Measurements from ENCODE around the gene HSDL2. TPM values are rescaled to one million over a fixed set of nuclear protein-coding genes. Genes with fewer than 3 reads are reported as not detected.

The HSDL2 gene
- total RNA-seq, 1 experiment from 2014 or later, result 60.6 TPM

DNA sequence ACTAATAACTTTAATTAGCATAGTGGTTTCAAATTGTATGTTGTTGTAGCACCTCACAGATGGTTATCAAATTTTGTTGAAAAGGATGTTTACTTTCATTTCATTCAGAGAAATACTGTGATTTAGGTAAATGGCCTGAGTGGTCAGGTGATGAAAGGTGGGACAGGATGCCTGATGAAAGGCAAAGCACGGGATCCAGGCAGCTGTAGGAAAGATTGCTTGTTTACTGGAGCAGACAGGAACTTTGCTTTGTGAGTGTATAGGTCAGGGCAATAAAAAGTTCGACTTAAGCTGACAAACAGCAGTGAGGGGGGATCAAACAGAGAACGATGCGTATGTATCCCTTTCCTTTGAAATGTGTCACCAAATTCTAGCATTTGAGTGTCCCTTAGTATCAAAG, 125.7 kb downstream of the HSDL2 start:
- no TSS peak for BruUV-seq (replicated peaks)

DNA sequence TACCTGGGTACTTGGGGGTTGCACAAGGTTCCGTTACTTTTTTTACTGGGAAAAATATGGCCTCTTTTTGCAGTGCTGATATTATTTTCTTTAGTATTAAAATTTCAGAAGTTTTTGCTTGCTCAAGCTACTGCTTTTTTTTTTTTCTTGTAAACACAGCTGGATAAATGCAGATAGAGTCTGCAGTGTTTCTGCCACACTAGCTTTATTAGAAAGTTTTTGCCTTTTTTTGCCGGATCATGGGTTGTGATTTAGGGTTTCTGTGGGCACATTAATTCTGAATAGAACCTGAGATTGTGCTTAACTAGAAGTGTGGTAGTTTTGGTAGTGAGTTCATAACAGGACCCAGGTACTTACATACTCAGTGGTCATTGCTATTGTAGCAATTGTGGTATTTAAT, 126.7 kb downstream of the HSDL2 start:
- Histone ChIP-seq H3K9me2 (ENCODE audit: insufficient read depth) (no peaks in the 10 kb centered on the region), H3K36me3 (ENCODE audit: low read depth) (no peaks in the 10 kb centered on the region), H3K27me3 (ENCODE audit: insufficient read depth, low read depth) (no peaks in the 10 kb centered on the region), H3K9me3 (ENCODE audit: insufficient read depth, low read depth) (no peaks in the 10 kb centered on the region), H3K27ac (no peak overlapping the region), H3F3A (ENCODE audit: insufficient read depth, low read depth) (no peaks in the 10 kb centered on the region), H3K4me1 (replicated peaks; ENCODE audit: insufficient read depth) (peaks cover 14% of the 10 kb centered on the region), H3K79me2 (ENCODE audit: low read depth) (peaks cover 18% of the 10 kb centered on the region), H2AFZ (no peak overlapping the region), H4K20me1 (ENCODE audit: insufficient read depth) (no peaks in the 10 kb centered on the region), H3K4me2 (no peak overlapping the region), H3K4me3 (no peak overlapping the region)
- POLR2A ChIA-PET (ENCODE audit: unreplicated experiment), result no interaction called here
- CTCF ChIA-PET, result no interaction called here
- no TSS peak for BruUV-seq (replicated peaks)
- no peak for TF ChIP-seq EZH2 (IDR thresholded peaks at IDR 0.05; ENCODE audit: low read depth)
- TF ChIP-seq, protein P1, sequence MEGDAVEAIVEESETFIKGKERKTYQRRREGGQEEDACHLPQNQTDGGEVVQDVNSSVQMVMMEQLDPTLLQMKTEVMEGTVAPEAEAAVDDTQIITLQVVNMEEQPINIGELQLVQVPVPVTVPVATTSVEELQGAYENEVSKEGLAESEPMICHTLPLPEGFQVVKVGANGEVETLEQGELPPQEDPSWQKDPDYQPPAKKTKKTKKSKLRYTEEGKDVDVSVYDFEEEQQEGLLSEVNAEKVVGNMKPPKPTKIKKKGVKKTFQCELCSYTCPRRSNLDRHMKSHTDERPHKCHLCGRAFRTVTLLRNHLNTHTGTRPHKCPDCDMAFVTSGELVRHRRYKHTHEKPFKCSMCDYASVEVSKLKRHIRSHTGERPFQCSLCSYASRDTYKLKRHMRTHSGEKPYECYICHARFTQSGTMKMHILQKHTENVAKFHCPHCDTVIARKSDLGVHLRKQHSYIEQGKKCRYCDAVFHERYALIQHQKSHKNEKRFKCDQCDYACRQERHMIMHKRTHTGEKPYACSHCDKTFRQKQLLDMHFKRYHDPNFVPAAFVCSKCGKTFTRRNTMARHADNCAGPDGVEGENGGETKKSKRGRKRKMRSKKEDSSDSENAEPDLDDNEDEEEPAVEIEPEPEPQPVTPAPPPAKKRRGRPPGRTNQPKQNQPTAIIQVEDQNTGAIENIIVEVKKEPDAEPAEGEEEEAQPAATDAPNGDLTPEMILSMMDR (conservative IDR thresholded peaks at IDR 0.05), result no peak
- intact Hi-C loops (cut with micrococcal nuclease; ENCODE audit: unreplicated experiment), result no loop called here
- no peak for DNase-seq

More for the DNA sequence above, 125.7 kb downstream of the HSDL2 start:
- CTCF ChIA-PET, result no interaction called here
- no peaks in the 10 kb centered on the region for H3K9me3 ChIP-seq (ENCODE audit: insufficient read depth, low read depth)
- intact Hi-C loops (cut with micrococcal nuclease; ENCODE audit: unreplicated experiment), result no loop called here
- no peaks in the 10 kb centered on the region for H3K36me3 ChIP-seq (ENCODE audit: low read depth)
- POLR2A ChIA-PET (ENCODE audit: unreplicated experiment), result interaction anchor here (0.5 kb wide), 1 partner anchor 13 kb away, joined by 6 read pairs; no protein-coding TSS in a partner anchor
- DNase-seq, result no peak
- TF ChIP-seq, protein P1 (conservative IDR thresholded peaks at IDR 0.05), result no peak
- no peak for TF ChIP-seq EZH2 (IDR thresholded peaks at IDR 0.05; ENCODE audit: low read depth)
- H3K79me2 ChIP-seq (ENCODE audit: low read depth), result peaks cover 18% of the 10 kb centered on the region
- H3K4me2 ChIP-seq, result no peak overlapping the region
- no peak overlapping the region for H2AFZ ChIP-seq
- H3F3A ChIP-seq (ENCODE audit: insufficient read depth, low read depth), result no peaks in the 10 kb centered on the region
- no peak overlapping the region for H3K4me3 ChIP-seq
- no peak overlapping the region for H3K27ac ChIP-seq
- no peaks in the 10 kb centered on the region for H3K27me3 ChIP-seq (ENCODE audit: insufficient read depth, low read depth)
- no peaks in the 10 kb centered on the region; the same call in 1 of the 2 replicates for H3K9me2 ChIP-seq (ENCODE audit: insufficient read depth)
- H3K4me1 ChIP-seq (replicated peaks; ENCODE audit: insufficient read depth), result peaks cover 15% of the 10 kb centered on the region
- H4K20me1 ChIP-seq (ENCODE audit: insufficient read depth), result no peaks in the 10 kb centered on the region

DNA sequence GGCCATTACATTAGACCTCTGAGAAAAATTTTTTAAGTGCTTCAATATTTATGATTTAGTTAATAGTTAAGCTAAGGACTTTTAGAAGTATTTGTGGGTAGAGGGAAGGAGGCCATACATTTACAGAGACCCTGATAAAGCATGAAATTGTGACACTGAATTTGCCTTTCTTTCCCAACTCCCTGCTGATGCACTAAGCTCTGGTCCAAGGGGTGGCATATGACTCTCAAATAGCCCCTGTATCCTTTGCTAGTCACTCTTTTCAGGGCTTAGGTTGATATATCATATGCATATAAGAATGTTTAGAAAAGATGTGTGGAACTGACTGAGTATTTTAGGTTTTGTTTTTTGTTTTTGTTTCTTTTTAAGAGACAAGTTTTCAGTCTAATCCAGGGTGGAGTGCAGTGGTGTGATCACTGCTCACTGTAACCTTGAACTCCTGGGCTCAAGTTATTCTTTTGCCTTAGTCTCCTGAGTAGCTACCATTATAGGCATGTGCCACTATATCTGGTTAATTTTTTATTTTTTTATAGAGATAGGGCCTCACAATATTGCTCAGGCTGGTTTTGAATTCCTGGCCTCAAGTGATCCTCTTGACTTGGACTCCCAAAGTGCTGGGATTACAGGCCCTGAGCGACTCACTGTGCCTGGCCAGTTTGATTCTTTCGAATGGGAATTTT, 127.2 kb downstream of the HSDL2 start:
- peaks cover 18% of the 10 kb centered on the region for H3K79me2 ChIP-seq (ENCODE audit: low read depth)
- H3K27ac ChIP-seq, result no peak overlapping the region
- H3K9me3 ChIP-seq (ENCODE audit: insufficient read depth, low read depth), result no peaks in the 10 kb centered on the region
- no peak for DNase-seq
- H3K4me3 ChIP-seq, result no peak overlapping the region
- H3K27me3 ChIP-seq (ENCODE audit: insufficient read depth, low read depth), result no peaks in the 10 kb centered on the region
- peaks cover 8% of the 10 kb centered on the region; the same call in 1 of the 2 replicates for H3K4me1 ChIP-seq (replicated peaks; ENCODE audit: insufficient read depth)
- ChIA-PET POLR2A (ENCODE audit: unreplicated experiment) (interaction anchor here (0.6 kb wide), 1 partner anchor 226 kb away, joined by 27 read pairs; no protein-coding TSS in a partner anchor), CTCF (interaction anchor here (0.6 kb wide), 1 partner anchor 390 kb away, joined by 4 read pairs; no protein-coding TSS in a partner anchor)
- H3K4me2 ChIP-seq, result no peak overlapping the region
- H3F3A ChIP-seq (ENCODE audit: insufficient read depth, low read depth), result no peaks in the 10 kb centered on the region
- H4K20me1 ChIP-seq (ENCODE audit: insufficient read depth), result no peaks in the 10 kb centered on the region
- BruUV-seq (replicated peaks), result no TSS peak
- no peaks in the 10 kb centered on the region for H3K36me3 ChIP-seq (ENCODE audit: low read depth)
- no peak for TF ChIP-seq EZH2 (IDR thresholded peaks at IDR 0.05; ENCODE audit: low read depth)
- TF ChIP-seq, protein P1 (conservative IDR thresholded peaks at IDR 0.05), result no peak
- intact Hi-C loops (cut with micrococcal nuclease; ENCODE audit: unreplicated experiment), result no loop called here
- H3K9me2 ChIP-seq (ENCODE audit: insufficient read depth), result no peaks in the 10 kb centered on the region
- H2AFZ ChIP-seq, result no peak overlapping the region

Measured in PC-9 (cell line).